Measurements from ENCODE around the gene TPCN1. TPM values are rescaled to one million over a fixed set of nuclear protein-coding genes. Genes with fewer than 3 reads are reported as not detected.

TPCN1 gene
- polyA plus RNA-seq, 1 of the 3 experiments (the other 2 are of a cell fraction) = 15.7 TPM

- Histone ChIP-seq H3K9ac (no peak overlapping the region), H2AFZ (ENCODE audit: low read depth) (no peak overlapping the region), H3K4me2 (no peak overlapping the region), H3K4me3 (ENCODE audit: low read depth in 2 of 2, low read length in 1 of 2) (no peak overlapping the region), H3K4me1 (ENCODE audit: control insufficient read depth in 1 of 2, insufficient read depth in 2 of 2, low read depth in 1 of 2, low read length in 1 of 2) (peaks cover 0 to 2% of the 10 kb centered on the region in 2 experiments; a peak in 1 of 4 replicates), H3F3A (replicated peaks; ENCODE audit: insufficient read depth) (peaks cover 2% of the 10 kb centered on the region), H3K9me2 (no peaks in the 10 kb centered on the region), H3K9me3 (no peaks in the 10 kb centered on the region), H3K27me3 (ENCODE audit: insufficient read depth) (no peaks in the 10 kb centered on the region), H4K20me1 (ENCODE audit: insufficient read depth) (no peaks in the 10 kb centered on the region), H3K36me3 (replicated peaks in 1 of 2; ENCODE audit: control insufficient read depth in 1 of 2, insufficient read depth in 2 of 2, low read length in 1 of 2) (peaks cover 0 to 13% of the 10 kb centered on the region in 2 experiments), H3K79me2 (ENCODE audit: insufficient read depth) (no peaks in the 10 kb centered on the region), H3K27ac (ENCODE audit: low read depth in 2 of 2, low read length in 1 of 2) (no peak overlapping the region)
- no peak for TF ChIP-seq SMC3 (IDR thresholded peaks at IDR 0.05; ENCODE audit: low read depth, low read length)
- no peak for TF ChIP-seq GATA2 (CRISPR knock-in tag; IDR thresholded peaks at IDR 0.05)
- TF ChIP-seq EP300 (IDR thresholded peaks at IDR 0.05; ENCODE audit: borderline replicate concordance in 1 of 2, low read depth in 1 of 2, low read length in 1 of 2) = no peak
- TF ChIP-seq MXI1 (IDR thresholded peaks at IDR 0.05; ENCODE audit: low read depth, low read length) = no peak
- TF ChIP-seq NRF1 (IDR thresholded peaks at IDR 0.05; ENCODE audit: low read depth, low read length) = no peak
- no peak for TF ChIP-seq CTCF (IDR thresholded peaks at IDR 0.05)
- no peak for TF ChIP-seq FOXM1 (IDR thresholded peaks at IDR 0.05; ENCODE audit: low read depth)
- no peak for TF ChIP-seq SIN3A (IDR thresholded peaks at IDR 0.05; ENCODE audit: borderline replicate concordance, low read depth, low read length)
- TF ChIP-seq RAD21 (IDR thresholded peaks at IDR 0.05; ENCODE audit: low read length) = no peak
- no peak for TF ChIP-seq ZBTB33 (IDR thresholded peaks at IDR 0.05; ENCODE audit: borderline replicate concordance, low read depth)
- WGBS (ENCODE audit: low lambda C conversion rate) = 83% methylated on average over 8 of the region's 8 CpGs
- DNase-seq = no peak
- CTCF ChIA-PET = interaction anchor here (1.5 kb wide), 1 partner anchor 14 kb away, joined by 3 read pairs; no protein-coding TSS in a partner anchor
- POLR2A ChIA-PET = no interaction called here
These were observed 56.9 kb downstream of the TPCN1 start for GRCh38 chr12:113278141-113278540.

GRCh38 chr12:113278633-113279032 is 57.4 kb downstream of the TPCN1 start:
- Histone ChIP-seq H4K20me1 (ENCODE audit: insufficient read depth) (no peaks in the 10 kb centered on the region), H3K4me3 (ENCODE audit: low read depth in 2 of 2, low read length in 1 of 2) (no peak overlapping the region), H3K4me2 (no peak overlapping the region), H3K79me2 (ENCODE audit: insufficient read depth) (no peaks in the 10 kb centered on the region), H3K9me3 (no peaks in the 10 kb centered on the region), H3K4me1 (ENCODE audit: control insufficient read depth in 1 of 2, insufficient read depth in 2 of 2, low read depth in 1 of 2, low read length in 1 of 2) (no peaks in the 10 kb centered on the region; a peak in 1 of 4 replicates), H2AFZ (ENCODE audit: low read depth) (no peak overlapping the region), H3K27ac (ENCODE audit: low read depth in 2 of 2, low read length in 1 of 2) (no peak overlapping the region), H3F3A (replicated peaks; ENCODE audit: insufficient read depth) (peaks cover 2% of the 10 kb centered on the region), H3K9ac (no peak overlapping the region), H3K36me3 (replicated peaks in 1 of 2; ENCODE audit: control insufficient read depth in 1 of 2, insufficient read depth in 2 of 2, low read length in 1 of 2) (peaks cover 0 to 12% of the 10 kb centered on the region in 2 experiments), H3K27me3 (ENCODE audit: insufficient read depth) (no peaks in the 10 kb centered on the region), H3K9me2 (no peaks in the 10 kb centered on the region)
- WGBS (ENCODE audit: low lambda C conversion rate) = 85% methylated on average over 5 of the region's 5 CpGs
- no peak for DNase-seq
- CTCF ChIA-PET = interaction anchor here (1.5 kb wide), 1 partner anchor 15 kb away, joined by 3 read pairs; no protein-coding TSS in a partner anchor
- POLR2A ChIA-PET = no interaction called here
- TF ChIP-seq RXRA (IDR thresholded peaks at IDR 0.05; ENCODE audit: borderline replicate concordance, low read depth) (no peak), CTCF (IDR thresholded peaks at IDR 0.05) (no peak), USF1 (IDR thresholded peaks at IDR 0.05; ENCODE audit: borderline replicate concordance, low read depth) (no peak), ZBTB33 (IDR thresholded peaks at IDR 0.05; ENCODE audit: borderline replicate concordance, low read depth) (no peak), POLR2AphosphoS5 (IDR thresholded peaks at IDR 0.05; ENCODE audit: low read depth, low read length) (no peak), CHD2 (IDR thresholded peaks at IDR 0.05; ENCODE audit: low read length, partially characterized antibody) (no peak)
